ENCODE measurements around the gene TBL2. TPM values are rescaled to one million over a fixed set of nuclear protein-coding genes. Genes with fewer than 3 reads are reported as not detected.

The TBL2 gene
- total and polyA plus RNA-seq, 2 experiments from 2014 or later: 6.9 to 27.8 TPM

- no peaks in the 10 kb centered on the region for H4K20me1 ChIP-seq (replicated peaks; ENCODE audit: insufficient read depth)
- H3K4me3 ChIP-seq: peak overlapping the region; percentile 83
- peak overlapping the region; percentile 86 for H3K4me3 Mint-ChIP-seq
- H3K9me3 Mint-ChIP-seq: no peaks in the 10 kb centered on the region; the same call in 2 of the 3 replicates
- peak overlapping the region; percentile 97 for H3K4me2 ChIP-seq
- H3K36me3 ChIP-seq (ENCODE audit: insufficient read depth): no peaks in the 10 kb centered on the region
- no peak for DNase-seq (ENCODE audit: low spot score)
- no peak overlapping the region for H3K27ac ChIP-seq (ENCODE audit: low read depth)
- H3K27me3 Mint-ChIP-seq (ENCODE audit: insufficient read depth, low read depth, poor library complexity): peaks cover 23% of the 10 kb centered on the region
- H3K27me3 ChIP-seq (ENCODE audit: insufficient read depth): peaks cover 13% of the 10 kb centered on the region
- no peak overlapping the region for H3K27ac Mint-ChIP-seq
- H2AFZ ChIP-seq: 0 out of 2 replicates have a peak overlapping the region, but pooled peaks have one; percentile 84
- H3K9me2 ChIP-seq (ENCODE audit: insufficient read depth): no peaks in the 10 kb centered on the region
- no peak for TF ChIP-seq ZNF114 (CRISPR knock-in tag; IDR thresholded peaks at IDR 0.05)
- no peak for TF ChIP-seq NANOG (IDR thresholded peaks at IDR 0.05; ENCODE audit: borderline replicate concordance)
- TF ChIP-seq CREB1 (CRISPR knock-in tag; IDR thresholded peaks at IDR 0.05; ENCODE audit: low read depth): no peak
- TF ChIP-seq ZNF462 (CRISPR knock-in tag; IDR thresholded peaks at IDR 0.05): no peak
- no peak for TF ChIP-seq REST (IDR thresholded peaks at IDR 0.05; ENCODE audit: unreplicated experiment)
- no peak for TF ChIP-seq EZH2 (IDR thresholded peaks at IDR 0.05; ENCODE audit: low read depth, unreplicated experiment)
- TF ChIP-seq EZH2phosphoT487 (IDR thresholded peaks at IDR 0.05; ENCODE audit: unreplicated experiment): no peak
- no peak for TF ChIP-seq CTCF (conservative IDR thresholded peaks at IDR 0.05; ENCODE audit: low read depth in 2 of 2)
- no peak for TF ChIP-seq ETS1 (IDR thresholded peaks at IDR 0.05)
- TF ChIP-seq ZNF331 (CRISPR knock-in tag; IDR thresholded peaks at IDR 0.05; ENCODE audit: low read depth): no peak
- no peak for TF ChIP-seq POLR2AphosphoS5 (IDR thresholded peaks at IDR 0.05; ENCODE audit: low read depth)
- TF ChIP-seq JUNB (IDR thresholded peaks at IDR 0.05; ENCODE audit: unreplicated experiment): no peak
- H3K4me1 Mint-ChIP-seq: peaks cover 2% of the 10 kb centered on the region; the same call in 2 of the 3 replicates
- H3F3A ChIP-seq (replicated peaks; ENCODE audit: low read depth): no peaks in the 10 kb centered on the region
- H3K4me1 ChIP-seq (ENCODE audit: insufficient read depth): 0 out of 2 replicates have a peak, but pooled peaks cover 8% of the 10 kb centered on the region
- no peak for ATAC-seq
- no peaks in the 10 kb centered on the region; the same call in 2 of the 3 replicates for H3K36me3 Mint-ChIP-seq (ENCODE audit: low read depth)
- H3K79me2 ChIP-seq (replicated peaks; ENCODE audit: insufficient read depth): no peaks in the 10 kb centered on the region
Observed at GRCh38 chr7:73622527-73622908, 44.1 kb upstream of the TBL2 start.
